GM12872 (cell line): Measurements from ENCODE around the gene SLC7A6.

ENCODE experiments used
- CTCF ChIP-seq: IDR thresholded peaks from 3 replicates; pipeline ENCODE4 v1.5.1; 2011; ENCODE audit warnings: low read depth, mild to moderate bottlenecking, low read length, moderate library complexity; ENCODE audit not compliant: insufficient read depth

SLC7A6 gene

GRCh38 chr16:68281368-68282063, 17.2 kb downstream of the SLC7A6 start:
- TF ChIP-seq CTCF, result no peak

GRCh38 chr16:68282064-68282452, 17.7 kb downstream of the SLC7A6 start:
- no peak for TF ChIP-seq CTCF

GRCh38 chr16:68283346-68283745, 19.0 kb downstream of the SLC7A6 start:
- TF ChIP-seq CTCF, result no peak

- TF ChIP-seq CTCF, result no peak
These were observed 19.7 kb downstream of the SLC7A6 start for GRCh38 chr16:68283801-68284598.

- TF ChIP-seq CTCF, result no peak
These were observed 20.5 kb downstream of the SLC7A6 start for GRCh38 chr16:68284847-68285246.

- TF ChIP-seq CTCF, result no peak
These were observed 21.4 kb downstream of the SLC7A6 start for GRCh38 chr16:68285683-68286082.

GRCh38 chr16:68286153-68287074, 22.1 kb downstream of the SLC7A6 start:
- TF ChIP-seq CTCF, result no peak
